ENCODE measurements around the gene CGB7. TPM values are rescaled to one million over a fixed set of nuclear protein-coding genes. Genes with fewer than 3 reads are reported as not detected.

Gene CGB7
- total and polyA plus RNA-seq, 4 donors: 0.11 to 0.57 (median 0.25) TPM

GRCh38 chr19:49017666-49018351 is 39.7 kb downstream of the CGB7 start:
- Histone ChIP-seq H3K36me3 (ENCODE audit: control insufficient read depth in 4 of 4, insufficient read depth in 4 of 4, low read length in 4 of 4) (peaks cover 7 to 27% (median 9%) of the 10 kb centered on the region in 4 donors), H3K27ac (ENCODE audit: low read depth in 1 of 2, low read length in 1 of 2) (no peak overlapping the region), H3K4me1 (ENCODE audit: control insufficient read depth in 5 of 5, insufficient read depth in 5 of 5, low read length in 5 of 5) (peaks cover 0 to 19% (median 4%) of the 10 kb centered on the region in 5 donors), H3K27me3 (ENCODE audit: control insufficient read depth in 3 of 3, insufficient read depth in 3 of 3, low read length in 2 of 3) (peaks cover 0 to 30% (median 15%) of the 10 kb centered on the region in 3 donors), H3K9me3 (ENCODE audit: control insufficient read depth in 4 of 4, insufficient read depth in 3 of 4, low read length in 3 of 4) (no peaks in the 10 kb centered on the region), H3K4me3 (peak overlapping the region; percentile 10), H3K9ac (ENCODE audit: insufficient read depth in 1 of 2, low read length in 2 of 2) (no peak overlapping the region)
- ATAC-seq (ENCODE audit: insufficient read depth, low FRiP score) (peak; percentile 35), DNase-seq (peak; percentile 49 to 63 (median 57))
- WGBS, 2 donors: 0 to 1% methylated on average over 62 of the region's 62 CpGs
- TF ChIP-seq CTCF (IDR thresholded peaks at IDR 0.05; ENCODE audit: control extremely low read depth, extremely low read depth): no peak

GRCh38 chr19:49017041-49017665 is 40.4 kb downstream of the CGB7 start, which contains the start of gene LHB:
TSS of gene LHB (minus strand) at chr19:49017091. CDS start at chr19:49017081, 10 bp downstream.
- Histone ChIP-seq H3K9me3 (ENCODE audit: control insufficient read depth in 4 of 4, insufficient read depth in 3 of 4, low read length in 3 of 4) (no peaks in the 10 kb centered on the region), H3K27ac (ENCODE audit: low read depth in 1 of 2, low read length in 1 of 2) (no peak within 1 kb of the TSS), H3K4me1 (ENCODE audit: control insufficient read depth in 5 of 5, insufficient read depth in 5 of 5, low read length in 5 of 5) (peaks cover 0 to 19% (median 4%) of the 10 kb centered on the region in 5 donors), H3K27me3 (ENCODE audit: control insufficient read depth in 3 of 3, insufficient read depth in 3 of 3, low read length in 2 of 3) (peaks cover 0 to 30% (median 15%) of the 10 kb centered on the region in 3 donors), H3K36me3 (ENCODE audit: control insufficient read depth in 4 of 4, insufficient read depth in 4 of 4, low read length in 4 of 4) (peaks cover 8 to 31% (median 12%) of the 10 kb centered on the region in 4 donors), H3K4me3 (peak within 1 kb of the TSS; percentile 10), H3K9ac (ENCODE audit: insufficient read depth in 1 of 2, low read length in 2 of 2) (no peak within 1 kb of the TSS)
- 67 to 72% methylated on average over 16 to 17 of the region's 17 CpGs for whole genome bisulfite sequencing, 2 donors
- no peak for TF ChIP-seq CTCF (IDR thresholded peaks at IDR 0.05; ENCODE audit: control extremely low read depth, extremely low read depth)
- DNase-seq: no peak
- ATAC-seq (ENCODE audit: insufficient read depth, low FRiP score): no peak

- DNase-seq (no peak), ATAC-seq (ENCODE audit: insufficient read depth, low FRiP score) (no peak)
- H3K27me3 ChIP-seq (ENCODE audit: control insufficient read depth in 3 of 3, insufficient read depth in 3 of 3, low read length in 2 of 3): peaks cover 0 to 27% (median 10%) of the 10 kb centered on the region in 3 donors
- no peak overlapping the region for H3K4me3 ChIP-seq
- H3K9me3 ChIP-seq (ENCODE audit: control insufficient read depth in 4 of 4, insufficient read depth in 3 of 4, low read length in 3 of 4): no peaks in the 10 kb centered on the region
- H3K4me1 ChIP-seq (ENCODE audit: control insufficient read depth in 5 of 5, insufficient read depth in 5 of 5, low read length in 5 of 5): peaks cover 0 to 19% (median 4%) of the 10 kb centered on the region in 5 donors
- no peak overlapping the region for H3K9ac ChIP-seq (ENCODE audit: insufficient read depth in 1 of 2, low read length in 2 of 2)
- H3K27ac ChIP-seq (ENCODE audit: low read depth in 1 of 2, low read length in 1 of 2): no peak overlapping the region
- H3K36me3 ChIP-seq (ENCODE audit: control insufficient read depth in 4 of 4, insufficient read depth in 4 of 4, low read length in 4 of 4): peaks cover 8 to 40% (median 12%) of the 10 kb centered on the region in 4 donors
- no peak for TF ChIP-seq CTCF (IDR thresholded peaks at IDR 0.05; ENCODE audit: control extremely low read depth, extremely low read depth)
- 95 to 97% methylated on average over 25 to 26 of the region's 29 CpGs for WGBS, 2 donors
These were observed 41.3 kb downstream of the CGB7 start for GRCh38 chr19:49016067-49016839.

All from lung (tissue), 12 donors.